HG02763 (cell line): ENCODE results near the gene NABP2.
"Not testable (repeated sequence)": the region's sequence is repeated elsewhere in the genome, so short reads cannot be mapped to it uniquely, and the experiment has no call there.

Source experiments
- ATAC-seq: cut with Tn5 transposase; IDR thresholded peaks from one replicate; pipeline ENCODE4 v1.9.1; 2021; ENCODE audit warnings: mild to moderate bottlenecking, moderate library complexity; ENCODE audit not compliant: unreplicated experiment

Gene NABP2

GRCh38 chr12:56267443-56268071 is 43.4 kb downstream of the NABP2 start:
- ATAC-seq: peak; percentile 1

DNA sequence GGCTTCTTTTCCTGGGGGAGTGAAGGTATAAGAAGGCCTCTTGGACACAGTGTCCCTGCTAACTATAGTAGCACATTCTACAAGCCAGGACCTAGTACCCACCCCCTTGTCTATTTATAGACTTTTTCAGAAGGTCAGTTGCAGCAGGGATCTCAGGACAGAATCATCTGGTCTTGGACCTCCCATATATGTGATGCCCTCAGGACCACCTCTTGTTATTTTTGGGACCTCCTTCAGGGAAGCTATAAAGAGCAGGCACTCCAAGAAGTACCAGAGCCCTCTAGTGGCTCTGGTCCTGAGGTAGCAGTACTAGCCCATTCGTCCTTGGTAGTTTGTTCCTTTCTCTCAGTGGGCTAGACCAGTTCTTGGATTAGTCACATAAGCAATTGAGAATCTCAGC is 46.9 kb downstream of the NABP2 start:
- ATAC-seq: no peak

GRCh38 chr12:56272468-56272867 is 48.3 kb downstream of the NABP2 start:
- ATAC-seq: not testable (repeated sequence)

DNA sequence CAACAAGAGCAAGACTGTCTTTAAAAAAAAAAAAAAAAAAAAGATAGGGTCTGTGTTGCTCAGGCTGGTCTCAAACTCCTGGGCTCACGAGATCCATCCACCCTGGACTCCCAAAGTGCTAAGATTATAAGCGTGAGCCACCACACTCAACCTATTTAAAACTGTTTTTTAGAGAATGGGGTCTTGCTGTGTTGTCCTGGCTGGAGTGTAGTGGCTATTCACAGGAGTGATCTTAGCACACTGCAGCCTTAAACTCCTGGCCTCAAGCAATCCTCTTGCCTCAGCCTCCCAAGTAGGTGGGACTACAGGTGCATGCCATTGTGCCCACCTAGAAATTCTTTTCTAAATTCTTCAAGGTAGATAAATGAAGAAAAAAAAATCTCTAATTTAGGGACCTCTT is 50.2 kb downstream of the NABP2 start:
- ATAC-seq: no peak

DNA sequence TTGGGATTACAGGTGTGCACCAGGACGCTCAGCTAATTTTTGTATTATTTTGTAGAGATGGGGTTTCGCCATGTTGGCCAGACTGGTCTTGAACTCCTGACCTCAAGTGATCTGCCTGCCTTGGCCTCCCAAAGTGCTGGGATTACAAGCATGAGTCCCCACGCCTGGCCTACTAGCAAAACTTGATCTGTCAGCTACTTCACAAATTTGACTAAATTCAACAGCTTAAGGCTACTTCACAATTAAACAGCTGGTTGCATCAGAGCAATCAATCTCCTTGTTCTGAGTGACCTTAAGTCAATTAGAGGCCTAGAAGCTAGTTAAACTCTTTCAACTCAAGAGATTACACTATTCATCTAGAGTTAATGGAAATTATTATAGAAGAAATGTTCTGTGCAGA is 54.8 kb downstream of the NABP2 start:
- no peak for ATAC-seq
